GM23338 (cell line): ENCODE measurements around the gene METRNL. TPM values are rescaled to one million over a fixed set of nuclear protein-coding genes. Genes with fewer than 3 reads are reported as not detected.

Experiments
- ATAC-seq: fragments of 200-7000 bp; cut with Tn5 transposase; 3 replicates; pipeline ENCODE4 v1.9.1; 2020
- DNase-seq: peaks from one replicate; pipeline ENCODE4 v3.0.0-alpha.2; 2015; ENCODE audit warnings: low spot score
- H2AFZ ChIP-seq: fragments of 200-600 bp; sonication (generic); 2 replicates; pipeline ENCODE4 v1.8.0; 2016; ENCODE audit warnings: antibody characterized with exemption, mild to moderate bottlenecking, moderate library complexity
- H3F3A ChIP-seq: fragments of 200-600 bp; sonication (generic); replicated peaks from 2 replicates; pipeline ENCODE4 v1.8.0; 2017; ENCODE audit warnings: antibody characterized with exemption, mixed run types, low read depth
- H3K27ac ChIP-seq: fragments of 200-600 bp; sonication (generic); 2 replicates; pipeline ENCODE4 v1.6.1; 2016; ENCODE audit warnings: low read depth
- H3K27me3 ChIP-seq: fragments of 200-600 bp; sonication (generic); 2 replicates; pipeline ENCODE4 v1.8.0; 2016; ENCODE audit warnings: mild to moderate bottlenecking, mixed run types, moderate library complexity; ENCODE audit not compliant: insufficient read depth
- H3K36me3 ChIP-seq: fragments of 200-600 bp; sonication (generic); 2 replicates; pipeline ENCODE4 v1.8.0; 2016; ENCODE audit warnings: mild to moderate bottlenecking; ENCODE audit not compliant: insufficient read depth
- H3K4me1 ChIP-seq: fragments of 200-600 bp; sonication (generic); 2 replicates; pipeline ENCODE4 v1.8.0; 2016; ENCODE audit warnings: mild to moderate bottlenecking, moderate library complexity; ENCODE audit not compliant: insufficient read depth
- H3K4me2 ChIP-seq: fragments of 200-600 bp; sonication (generic); 2 replicates; pipeline ENCODE4 v1.7.1; 2017; ENCODE audit warnings: mixed run types
- H3K4me3 ChIP-seq: fragments of 200-600 bp; sonication (generic); 2 replicates; pipeline ENCODE4 v1.6.1; 2016; ENCODE audit warnings: mixed run types
- H3K79me2 ChIP-seq: fragments of 200-600 bp; sonication (generic); replicated peaks from 2 replicates; pipeline ENCODE4 v1.8.0; 2017; ENCODE audit warnings: mild to moderate bottlenecking; ENCODE audit not compliant: insufficient read depth
- H3K9me2 ChIP-seq: fragments of 200-600 bp; sonication (generic); 2 replicates; pipeline ENCODE4 v1.8.0; 2017; ENCODE audit not compliant: insufficient read depth
- H4K20me1 ChIP-seq: fragments of 200-600 bp; sonication (generic); replicated peaks from 2 replicates; pipeline ENCODE4 v1.8.0; 2017; ENCODE audit warnings: mild to moderate bottlenecking; ENCODE audit not compliant: insufficient read depth
- H3K27ac Mint-ChIP-seq: 2 replicates; pipeline ENCODE4 v1.8.0; 2020; ENCODE audit warnings: inconsistent platforms, mild to moderate bottlenecking, moderate library complexity, mixed read lengths
- H3K27me3 Mint-ChIP-seq: 3 replicates; pipeline ENCODE4 v1.8.0; 2022; ENCODE audit warnings: low read depth, mild to moderate bottlenecking, moderate library complexity, mixed read lengths, inconsistent platforms; ENCODE audit not compliant: insufficient read depth, poor library complexity
- H3K36me3 Mint-ChIP-seq: 3 replicates; pipeline ENCODE4 v1.8.0; 2021; ENCODE audit warnings: low read depth, mild to moderate bottlenecking, inconsistent platforms, moderate library complexity, mixed read lengths
- H3K4me1 Mint-ChIP-seq: 3 replicates; pipeline ENCODE4 v1.8.0; 2020; ENCODE audit warnings: mild to moderate bottlenecking, inconsistent platforms, mixed read lengths
- H3K4me3 Mint-ChIP-seq: 3 replicates; pipeline ENCODE4 v1.8.0; 2021; ENCODE audit warnings: moderate library complexity, mild to moderate bottlenecking, inconsistent platforms, mixed read lengths
- H3K9me3 Mint-ChIP-seq: 3 replicates; pipeline ENCODE4 v1.8.0; 2020; ENCODE audit warnings: moderate library complexity, mild to moderate bottlenecking, inconsistent platforms, mixed read lengths
- CREB1 ChIP-seq: fragments of 250-450 bp; sonication (Bioruptor Pico); IDR thresholded peaks from 2 replicates; pipeline ENCODE4 v1.5.0; 2020; ENCODE audit warnings: low read depth, mild to moderate bottlenecking, moderate library complexity
- EZH2 ChIP-seq: fragments of 200-600 bp; sonication (generic); IDR thresholded peaks from one replicate; pipeline ENCODE4 v1.8.0; 2017; ENCODE audit warnings: antibody characterized with exemption, mild to moderate bottlenecking, low read depth; ENCODE audit not compliant: unreplicated experiment
- polyA plus RNA-seq: library from polyadenylated mRNA; unstranded; fragments of >200 nt; fragmentation: Nextera tagmentation; extraction: Ambion mirVana; gene quantifications from 2 replicates; pipeline ENCODE4 v1.2.1, GENCODE V29; 2016
- total RNA-seq: library from RNA; depleted of rRNA; stranded (reverse); fragments of >200 nt; shearing (Covaris generic); gene quantifications from 2 replicates; pipeline ENCODE4 v1.2.3, GENCODE V29; 2014
- TF ChIP-seq, protein P1 (sequence below): fragments of 250-450 bp; sonication (Bioruptor Pico); IDR thresholded peaks from 2 replicates; pipeline ENCODE4 v1.5.0; 2020; ENCODE audit warnings: mild to moderate bottlenecking, moderate library complexity

METRNL gene
- total and polyA plus RNA-seq, 2 experiments from 2014 or later = 12.2 to 20.2 TPM

DNA sequence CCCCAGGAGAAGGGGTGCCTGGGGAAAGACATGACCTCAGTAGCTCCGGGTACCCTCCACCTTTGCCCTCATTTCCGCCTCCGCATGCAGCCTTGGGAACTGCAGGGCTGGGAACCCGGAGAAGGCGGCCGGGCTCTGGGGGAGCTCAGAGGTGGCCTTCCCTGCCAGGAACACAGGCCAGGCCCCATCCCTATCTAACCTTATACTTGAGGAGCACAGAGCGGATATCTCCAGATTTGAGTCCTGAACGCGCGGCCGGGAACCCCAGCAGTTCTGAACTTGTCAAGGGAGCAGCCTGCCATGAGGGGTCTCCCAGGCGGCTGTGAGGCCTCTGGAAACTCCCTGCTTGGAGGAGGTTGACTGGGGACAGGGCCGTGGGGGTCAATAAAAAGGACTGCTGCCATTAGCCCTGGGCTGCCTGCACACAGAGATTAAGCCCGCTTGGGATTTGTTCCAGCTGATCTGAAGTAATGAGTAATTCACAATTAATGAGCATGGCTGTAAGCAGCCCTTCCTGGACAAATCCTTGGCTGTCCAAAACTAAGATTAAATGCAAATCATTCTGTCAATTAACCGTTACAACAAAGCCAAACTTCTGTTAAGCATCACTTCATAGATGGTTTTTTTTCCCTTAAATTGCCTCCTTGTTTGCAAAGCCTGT is 26.3 kb upstream of the METRNL start (continued):
- TF ChIP-seq, protein P1, sequence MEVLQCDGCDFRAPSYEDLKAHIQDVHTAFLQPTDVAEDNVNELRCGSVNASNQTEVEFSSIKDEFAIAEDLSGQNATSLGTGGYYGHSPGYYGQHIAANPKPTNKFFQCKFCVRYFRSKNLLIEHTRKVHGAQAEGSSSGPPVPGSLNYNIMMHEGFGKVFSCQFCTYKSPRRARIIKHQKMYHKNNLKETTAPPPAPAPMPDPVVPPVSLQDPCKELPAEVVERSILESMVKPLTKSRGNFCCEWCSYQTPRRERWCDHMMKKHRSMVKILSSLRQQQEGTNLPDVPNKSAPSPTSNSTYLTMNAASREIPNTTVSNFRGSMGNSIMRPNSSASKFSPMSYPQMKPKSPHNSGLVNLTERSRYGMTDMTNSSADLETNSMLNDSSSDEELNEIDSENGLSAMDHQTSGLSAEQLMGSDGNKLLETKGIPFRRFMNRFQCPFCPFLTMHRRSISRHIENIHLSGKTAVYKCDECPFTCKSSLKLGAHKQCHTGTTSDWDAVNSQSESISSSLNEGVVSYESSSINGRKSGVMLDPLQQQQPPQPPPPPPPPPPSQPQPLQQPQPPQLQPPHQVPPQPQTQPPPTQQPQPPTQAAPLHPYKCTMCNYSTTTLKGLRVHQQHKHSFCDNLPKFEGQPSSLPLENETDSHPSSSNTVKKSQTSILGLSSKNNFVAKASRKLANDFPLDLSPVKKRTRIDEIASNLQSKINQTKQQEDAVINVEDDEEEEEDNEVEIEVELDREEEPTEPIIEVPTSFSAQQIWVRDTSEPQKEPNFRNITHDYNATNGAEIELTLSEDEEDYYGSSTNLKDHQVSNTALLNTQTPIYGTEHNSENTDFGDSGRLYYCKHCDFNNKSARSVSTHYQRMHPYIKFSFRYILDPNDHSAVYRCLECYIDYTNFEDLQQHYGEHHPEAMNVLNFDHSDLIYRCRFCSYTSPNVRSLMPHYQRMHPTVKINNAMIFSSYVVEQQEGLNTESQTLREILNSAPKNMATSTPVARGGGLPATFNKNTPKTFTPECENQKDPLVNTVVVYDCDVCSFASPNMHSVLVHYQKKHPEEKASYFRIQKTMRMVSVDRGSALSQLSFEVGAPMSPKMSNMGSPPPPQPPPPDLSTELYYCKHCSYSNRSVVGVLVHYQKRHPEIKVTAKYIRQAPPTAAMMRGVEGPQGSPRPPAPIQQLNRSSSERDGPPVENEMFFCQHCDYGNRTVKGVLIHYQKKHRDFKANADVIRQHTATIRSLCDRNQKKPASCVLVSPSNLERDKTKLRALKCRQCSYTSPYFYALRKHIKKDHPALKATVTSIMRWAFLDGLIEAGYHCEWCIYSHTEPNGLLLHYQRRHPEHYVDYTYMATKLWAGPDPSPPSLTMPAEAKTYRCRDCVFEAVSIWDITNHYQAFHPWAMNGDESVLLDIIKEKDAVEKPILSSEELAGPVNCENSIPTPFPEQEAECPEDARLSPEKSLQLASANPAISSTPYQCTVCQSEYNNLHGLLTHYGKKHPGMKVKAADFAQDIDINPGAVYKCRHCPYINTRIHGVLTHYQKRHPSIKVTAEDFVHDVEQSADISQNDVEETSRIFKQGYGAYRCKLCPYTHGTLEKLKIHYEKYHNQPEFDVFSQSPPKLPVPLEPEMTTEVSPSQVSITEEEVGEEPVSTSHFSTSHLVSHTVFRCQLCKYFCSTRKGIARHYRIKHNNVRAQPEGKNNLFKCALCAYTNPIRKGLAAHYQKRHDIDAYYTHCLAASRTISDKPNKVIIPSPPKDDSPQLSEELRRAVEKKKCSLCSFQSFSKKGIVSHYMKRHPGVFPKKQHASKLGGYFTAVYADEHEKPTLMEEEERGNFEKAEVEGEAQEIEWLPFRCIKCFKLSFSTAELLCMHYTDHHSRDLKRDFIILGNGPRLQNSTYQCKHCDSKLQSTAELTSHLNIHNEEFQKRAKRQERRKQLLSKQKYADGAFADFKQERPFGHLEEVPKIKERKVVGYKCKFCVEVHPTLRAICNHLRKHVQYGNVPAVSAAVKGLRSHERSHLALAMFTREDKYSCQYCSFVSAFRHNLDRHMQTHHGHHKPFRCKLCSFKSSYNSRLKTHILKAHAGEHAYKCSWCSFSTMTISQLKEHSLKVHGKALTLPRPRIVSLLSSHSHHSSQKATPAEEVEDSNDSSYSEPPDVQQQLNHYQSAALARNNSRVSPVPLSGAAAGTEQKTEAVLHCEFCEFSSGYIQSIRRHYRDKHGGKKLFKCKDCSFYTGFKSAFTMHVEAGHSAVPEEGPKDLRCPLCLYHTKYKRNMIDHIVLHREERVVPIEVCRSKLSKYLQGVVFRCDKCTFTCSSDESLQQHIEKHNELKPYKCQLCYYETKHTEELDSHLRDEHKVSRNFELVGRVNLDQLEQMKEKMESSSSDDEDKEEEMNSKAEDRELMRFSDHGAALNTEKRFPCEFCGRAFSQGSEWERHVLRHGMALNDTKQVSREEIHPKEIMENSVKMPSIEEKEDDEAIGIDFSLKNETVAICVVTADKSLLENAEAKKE (CRISPR knock-in tag) = no peak
- no peak for TF ChIP-seq EZH2

DNA sequence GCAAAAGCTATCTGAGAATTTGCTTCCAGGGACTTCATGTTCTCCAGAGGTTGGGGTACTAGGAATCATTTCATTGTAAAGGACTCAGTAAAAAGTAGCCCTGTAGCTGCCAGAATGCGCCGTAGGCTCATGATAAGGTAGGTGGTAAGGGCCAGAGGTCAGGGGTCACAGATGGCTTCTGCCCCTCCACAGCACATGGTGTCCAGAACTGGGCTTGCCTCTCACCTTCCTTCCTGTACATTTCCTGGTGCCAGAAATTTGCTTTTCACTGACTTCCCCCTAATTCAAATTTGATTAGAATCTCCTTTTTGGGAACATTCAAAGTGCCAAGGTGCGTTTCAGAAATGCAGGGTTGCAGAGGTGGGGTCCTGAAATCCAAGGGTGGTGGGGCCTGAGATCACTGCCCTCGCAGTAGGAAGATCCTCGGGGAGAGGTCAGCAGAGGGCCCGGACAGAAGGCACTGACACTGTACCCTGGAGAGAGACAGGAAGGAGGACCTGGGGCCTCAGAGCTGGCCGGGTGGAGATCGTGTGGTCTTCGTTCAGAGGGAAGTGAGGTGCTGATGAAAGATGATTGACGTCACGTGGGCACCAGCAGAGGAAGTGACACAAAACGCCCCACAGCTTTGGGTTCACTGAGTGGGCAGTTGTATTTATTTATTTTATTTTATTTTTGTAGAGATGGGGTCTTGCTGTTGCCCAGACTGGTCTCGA is 25.5 kb upstream of the METRNL start:
- H3K27ac Mint-ChIP-seq = no peak overlapping the region
- DNase-seq = no peak
- Histone ChIP-seq H3K27ac (no peak overlapping the region), H2AFZ (no peak overlapping the region), H3F3A (no peaks in the 10 kb centered on the region), H3K36me3 (no peaks in the 10 kb centered on the region), H3K9me2 (no peaks in the 10 kb centered on the region), H3K27me3 (no peaks in the 10 kb centered on the region), H3K4me3 (no peak overlapping the region), H4K20me1 (no peaks in the 10 kb centered on the region), H3K79me2 (no peaks in the 10 kb centered on the region), H3K4me2 (no peak overlapping the region), H3K4me1 (no peaks in the 10 kb centered on the region; the same call in 1 of the 2 replicates)
- no peak for ATAC-seq
- peaks cover 6% of the 10 kb centered on the region for H3K4me1 Mint-ChIP-seq
- H3K9me3 Mint-ChIP-seq = no peaks in the 10 kb centered on the region; the same call in 2 of the 3 replicates
- H3K36me3 Mint-ChIP-seq = peaks cover 2% of the 10 kb centered on the region; the same call in 1 of the 3 replicates
- no peak overlapping the region for H3K4me3 Mint-ChIP-seq
- peaks cover 12% of the 10 kb centered on the region for H3K27me3 Mint-ChIP-seq
- TF ChIP-seq, protein P1 (CRISPR knock-in tag) = no peak
- no peak for TF ChIP-seq CREB1 (CRISPR knock-in tag)
